Transverse colon (tissue), 4 donors: ENCODE data around the gene MREG. TPM values are rescaled to one million over a fixed set of nuclear protein-coding genes. Genes with fewer than 3 reads are reported as not detected.
A peak's percentile ranks its signal among the peaks of the same experiment; 100 is the strongest.

ENCODE experiments used
- DNase-seq: peaks from one replicate; pipeline ENCODE4 v3.0.0-alpha.2; 2019
- H3K27ac ChIP-seq, 4 donors: fragments of 200-600 bp; sonication (generic); 2 replicates each; pipeline ENCODE4 v1.5.1; 2016 to 2018; ENCODE audit warnings: inconsistent platforms in 4 of 4
- H3K27me3 ChIP-seq: fragments of 200-600 bp; sonication (generic); 2 replicates; pipeline ENCODE4 v1.5.1; 2017; ENCODE audit warnings: inconsistent platforms
- H3K36me3 ChIP-seq, 4 donors: fragments of 200-600 bp; sonication (generic); 2 replicates each; pipeline ENCODE4 v1.5.1; 2017 to 2019; ENCODE audit warnings: inconsistent platforms in 4 of 4
- H3K4me1 ChIP-seq, 4 donors: fragments of 200-600 bp; sonication (generic); 2 replicates each; pipeline ENCODE4 v1.5.1; 2017 to 2020; ENCODE audit warnings: inconsistent platforms in 4 of 4
- H3K4me3 ChIP-seq, 4 donors: fragments of 200-600 bp; sonication (generic); 1 replicate in 1 of 4; 2 replicates in 3 of 4; pipeline versions ENCODE4 v1.5.1 to v1.6.1; 2017 to 2019; ENCODE audit warnings: inconsistent platforms in 4 of 4
- H3K9me3 ChIP-seq, 2 donors: fragments of 200-600 bp; sonication (generic); 2 replicates each; pipeline ENCODE4 v1.5.1; 2017 to 2019; ENCODE audit warnings: inconsistent platforms in 2 of 2
- EP300 ChIP-seq: sonication (generic); formaldehyde crosslinking; IDR thresholded peaks from one replicate; pipeline ENCODE4 v1.6.1; 2017; ENCODE audit warnings: antibody characterized with exemption, low read depth
- POLR2A ChIP-seq: fragments of 450-650 bp; IDR thresholded peaks from one replicate; pipeline ENCODE4 v1.6.1; 2016; ENCODE audit warnings: antibody characterized with exemption, mild to moderate bottlenecking, moderate library complexity
- POLR2AphosphoS5 ChIP-seq, 3 donors: sonication (generic); formaldehyde crosslinking; IDR thresholded peaks; one replicate each; pipeline ENCODE4 v1.6.1; 2016; ENCODE audit warnings: antibody characterized with exemption in 3 of 3
- WGBS, 2 donors: methylation state at CpG; one replicate each; pipeline ENCODE4 v1.1.5; 2018; ENCODE audit warnings: low coverage in 1 of 2; 5-methylcytosine and 5-hydroxymethylcytosine counted together
- in situ Hi-C, 4 donors: fragments of 200-750 bp; cut with MboI; loops; one replicate each; pipeline versions ENCODE4 v1.15.0 to v1.15.1; 2017; ENCODE audit warnings: low sequenced_read_pairs in 3 of 4, low pct_ligation_motif_present in 1 of 4, low pct_unique_long_range_greater_than_20kb in 1 of 4
- intact Hi-C: fragments of 100-400 bp; cut with DNase I; formaldehyde crosslinking; loops from one replicate; pipeline ENCODE4 v1.15.1; 2023; ENCODE audit warnings: low total_unique reads
- total RNA-seq, 4 donors: library from RNA; depleted of rRNA; stranded (reverse); fragments of >200 nt; gene quantifications; one replicate each; pipeline ENCODE4 v1.1.0, GENCODE V29; 2016
- TF ChIP-seq, protein P1 (sequence below), 5 experiments: fragments of 200-600 bp in 3 of 5; fragments of 450-650 bp in 2 of 5; sonication (generic) in 3 of 5; IDR thresholded peaks; 1 replicate in 2 of 5; 2 replicates in 3 of 5; pipeline ENCODE4 v1.5.1; 2016 to 2017; ENCODE audit warnings: antibody characterized with exemption in 5 of 5, inconsistent platforms in 3 of 5, mild to moderate bottlenecking in 2 of 5, moderate library complexity in 1 of 5

MREG gene, protein sequence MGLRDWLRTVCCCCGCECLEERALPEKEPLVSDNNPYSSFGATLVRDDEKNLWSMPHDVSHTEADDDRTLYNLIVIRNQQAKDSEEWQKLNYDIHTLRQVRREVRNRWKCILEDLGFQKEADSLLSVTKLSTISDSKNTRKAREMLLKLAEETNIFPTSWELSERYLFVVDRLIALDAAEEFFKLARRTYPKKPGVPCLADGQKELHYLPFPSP
- total RNA-seq = 1 to 10 TPM; 1.5 to 8.5 (median 5.1) TPM

DNA sequence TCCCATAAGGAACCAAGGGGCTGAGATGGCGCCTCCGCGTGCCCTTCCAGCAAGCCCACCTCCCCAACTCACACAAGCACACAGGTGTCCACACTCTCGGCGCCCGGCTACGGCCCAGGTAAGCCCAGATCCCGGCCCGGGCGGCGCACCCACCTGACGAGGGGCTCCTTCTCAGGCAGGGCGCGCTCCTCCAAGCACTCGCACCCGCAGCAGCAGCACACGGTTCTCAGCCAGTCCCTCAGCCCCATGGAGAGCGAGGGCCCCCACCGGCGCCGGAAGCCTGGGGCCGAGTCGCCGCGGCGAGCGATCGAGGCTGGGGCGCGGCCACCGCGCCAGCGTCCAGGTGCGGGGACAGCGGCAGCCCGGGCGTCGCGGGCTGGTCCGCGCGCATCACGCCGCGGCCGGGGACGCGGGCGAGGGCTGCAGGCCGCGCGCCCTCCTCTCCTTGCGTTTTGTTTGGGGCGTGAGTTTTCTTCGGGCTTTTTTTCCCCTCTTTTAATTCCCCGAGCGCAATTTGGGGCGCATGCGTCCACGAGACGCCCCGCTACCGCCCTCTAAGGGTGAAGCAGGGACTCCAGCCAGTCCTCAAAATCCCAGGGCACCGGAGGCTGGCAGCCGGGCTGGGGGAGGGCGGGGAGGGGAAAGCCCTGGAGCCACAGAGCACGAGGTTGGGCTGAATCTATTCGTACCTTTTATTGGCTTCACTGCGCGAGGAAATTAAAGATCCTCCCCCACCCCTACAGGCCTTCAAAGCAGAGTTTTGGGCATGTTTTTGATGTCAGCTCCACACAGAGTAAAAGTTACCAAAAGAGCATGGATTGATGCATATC, at the start of gene MREG:
TSS of gene MREG (minus strand) at position 472 of the 830 bp plus-strand sequence. CDS start at position 248, 224 bp downstream.
- intact Hi-C loops = no loop called here
- H3K36me3 ChIP-seq = no peaks in the 10 kb centered on the region
- TF ChIP-seq, protein P1, sequence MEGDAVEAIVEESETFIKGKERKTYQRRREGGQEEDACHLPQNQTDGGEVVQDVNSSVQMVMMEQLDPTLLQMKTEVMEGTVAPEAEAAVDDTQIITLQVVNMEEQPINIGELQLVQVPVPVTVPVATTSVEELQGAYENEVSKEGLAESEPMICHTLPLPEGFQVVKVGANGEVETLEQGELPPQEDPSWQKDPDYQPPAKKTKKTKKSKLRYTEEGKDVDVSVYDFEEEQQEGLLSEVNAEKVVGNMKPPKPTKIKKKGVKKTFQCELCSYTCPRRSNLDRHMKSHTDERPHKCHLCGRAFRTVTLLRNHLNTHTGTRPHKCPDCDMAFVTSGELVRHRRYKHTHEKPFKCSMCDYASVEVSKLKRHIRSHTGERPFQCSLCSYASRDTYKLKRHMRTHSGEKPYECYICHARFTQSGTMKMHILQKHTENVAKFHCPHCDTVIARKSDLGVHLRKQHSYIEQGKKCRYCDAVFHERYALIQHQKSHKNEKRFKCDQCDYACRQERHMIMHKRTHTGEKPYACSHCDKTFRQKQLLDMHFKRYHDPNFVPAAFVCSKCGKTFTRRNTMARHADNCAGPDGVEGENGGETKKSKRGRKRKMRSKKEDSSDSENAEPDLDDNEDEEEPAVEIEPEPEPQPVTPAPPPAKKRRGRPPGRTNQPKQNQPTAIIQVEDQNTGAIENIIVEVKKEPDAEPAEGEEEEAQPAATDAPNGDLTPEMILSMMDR (IDR thresholded peaks at IDR 0.05) = peak; percentile 38 to 75 (median 67)
- no peak for TF ChIP-seq POLR2A
- H3K4me3 ChIP-seq = peak within 1 kb of the TSS; percentile 33 to 75 (median 51)
- peaks cover 0 to 14% (median 7%) of the 10 kb centered on the region in 4 donors for H3K4me1 ChIP-seq
- no peaks in the 10 kb centered on the region for H3K9me3 ChIP-seq
- 1 to 7% methylated on average over 3 to 42 of the region's 70 CpGs for WGBS, 2 donors
- in situ Hi-C loops = no loop called here
- H3K27me3 ChIP-seq = no peaks in the 10 kb centered on the region
- peak; percentile 81 for DNase-seq
- peak within 1 kb of the TSS; percentile 18 to 75 (median 74) for H3K27ac ChIP-seq

DNA sequence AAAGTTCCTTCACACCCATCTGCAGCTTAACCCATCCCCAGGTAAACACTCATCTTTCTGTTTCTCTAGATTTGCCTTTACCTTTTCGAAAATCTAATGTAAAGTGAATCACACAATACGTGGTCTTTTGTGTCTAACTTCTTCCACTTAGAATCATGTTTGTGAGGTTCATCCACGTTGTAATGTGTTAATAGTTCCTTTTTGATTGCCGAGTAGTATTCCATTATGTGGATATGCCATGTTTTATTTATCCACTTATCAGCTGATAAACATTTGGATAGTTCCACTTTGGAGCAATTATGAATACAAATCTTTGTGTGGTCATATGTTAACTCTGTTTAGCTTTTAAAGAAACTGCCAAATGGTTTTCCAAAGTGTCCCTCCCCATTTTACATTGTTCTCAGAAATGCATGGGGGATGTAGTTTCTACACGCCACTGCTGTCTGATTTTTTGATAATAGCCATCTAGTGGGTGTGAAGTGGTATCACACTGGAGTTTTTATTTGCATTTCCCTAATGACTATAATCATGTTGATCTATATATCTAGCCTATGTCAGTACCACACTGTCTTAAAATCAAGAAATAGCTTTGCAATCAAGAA, 46.0 kb upstream of the MREG start:
- 94 to 98% methylated on average over 5 of the region's 5 CpGs for WGBS, 2 donors
- H3K27me3 ChIP-seq = no peaks in the 10 kb centered on the region
- in situ Hi-C loops = no loop called here
- no peak overlapping the region for H3K27ac ChIP-seq
- no peak overlapping the region for H3K4me3 ChIP-seq
- H3K36me3 ChIP-seq = no peaks in the 10 kb centered on the region
- DNase-seq = no peak
- TF ChIP-seq, protein P1 (IDR thresholded peaks at IDR 0.05) = peak in 2 of 5 experiments; percentile 14 to 19
- TF ChIP-seq POLR2A (no peak), EP300 (no peak)
- no peaks in the 10 kb centered on the region for H3K9me3 ChIP-seq
- intact Hi-C loops = no loop called here
- peaks cover 4 to 24% (median 9%) of the 10 kb centered on the region in 4 donors for H3K4me1 ChIP-seq

DNA sequence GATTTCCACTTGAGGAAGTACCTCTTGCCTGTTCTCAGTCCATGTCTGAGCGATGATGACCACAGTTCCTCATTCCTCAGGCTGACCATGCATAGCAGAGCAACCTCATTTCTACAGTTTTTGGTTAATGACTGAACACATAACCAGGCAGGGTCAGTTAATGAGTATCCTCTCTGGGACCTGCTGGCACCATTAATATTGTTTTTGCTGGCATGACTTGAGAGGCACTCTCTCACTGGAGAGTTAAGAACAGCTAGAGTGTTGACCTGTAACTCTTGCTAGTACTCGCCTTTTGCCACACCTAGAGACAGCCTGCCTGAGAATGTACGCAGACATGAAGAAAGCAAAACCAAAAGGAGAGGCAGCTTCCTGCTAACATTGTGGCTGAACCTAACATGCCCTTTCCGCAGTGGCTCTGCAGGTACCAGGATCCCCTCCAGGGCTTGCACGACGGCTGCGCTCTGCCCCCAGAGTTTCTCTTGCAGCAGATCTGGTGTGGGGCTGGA, 44.4 kb upstream of the MREG start:
- in situ Hi-C loops = no loop called here
- intact Hi-C loops = no loop called here
- H3K36me3 ChIP-seq = no peaks in the 10 kb centered on the region
- WGBS, 2 donors = 34 to 44% methylated on average over 6 of the region's 7 CpGs
- peak; percentile 45 for TF ChIP-seq POLR2A
- TF ChIP-seq POLR2AphosphoS5 (IDR thresholded peaks at IDR 0.05) = peak in 1 of 3 donors; percentile 51
- TF ChIP-seq, protein P1 (IDR thresholded peaks at IDR 0.05) = peak in 1 of 5 experiments; percentile 16
- TF ChIP-seq EP300 = no peak
- H3K4me1 ChIP-seq = peaks cover 4 to 24% (median 9%) of the 10 kb centered on the region in 4 donors
- no peaks in the 10 kb centered on the region for H3K9me3 ChIP-seq
- H3K4me3 ChIP-seq = peak overlapping the region in 1 of 4 donors; percentile 41
- H3K27me3 ChIP-seq = no peaks in the 10 kb centered on the region
- peak overlapping the region; percentile 74 to 82 (median 80) for H3K27ac ChIP-seq
- peak; percentile 64 for DNase-seq

DNA sequence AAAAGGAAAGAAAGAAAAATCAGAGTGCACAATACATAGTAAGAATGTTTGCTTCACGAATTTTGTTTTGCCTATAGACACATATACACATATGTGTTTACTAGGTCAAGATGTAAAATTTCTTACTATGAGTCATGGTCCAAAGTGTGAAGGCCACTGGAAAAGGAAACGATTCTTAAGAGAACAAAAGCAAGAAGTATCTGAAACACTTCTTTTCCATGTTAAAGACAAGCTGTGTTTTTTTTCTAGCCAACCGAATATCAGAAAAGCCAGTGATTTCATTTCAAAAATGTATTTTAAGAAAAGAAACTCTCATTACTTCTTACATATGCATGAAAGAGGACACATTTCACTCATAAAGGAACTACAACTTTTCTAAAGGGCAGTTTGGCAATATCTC, 43.4 kb upstream of the MREG start:
- Histone ChIP-seq H3K27ac (peak overlapping the region; percentile 74 to 82 (median 80)), H3K27me3 (no peaks in the 10 kb centered on the region), H3K4me3 (no peak overlapping the region), H3K4me1 (peaks cover 4 to 24% (median 9%) of the 10 kb centered on the region in 4 donors), H3K9me3 (no peaks in the 10 kb centered on the region), H3K36me3 (no peaks in the 10 kb centered on the region)
- WGBS, 2 donors = 34 to 49% methylated on average over 3 of the region's 3 CpGs
- intact Hi-C loops (no loop called here), in situ Hi-C loops (no loop called here)
- no peak for DNase-seq
- TF ChIP-seq, protein P1 (IDR thresholded peaks at IDR 0.05) = no peak
- TF ChIP-seq POLR2A (no peak), POLR2AphosphoS5 (IDR thresholded peaks at IDR 0.05) (peak in 1 of 3 donors; percentile 46), EP300 (no peak)
